HEK293 (cell line): ENCODE data around the gene NNT.

ENCODE experiments used
- ATF2 ChIP-seq: fragments of 450-650 bp; formaldehyde crosslinking; IDR thresholded peaks from 2 replicates; pipeline ENCODE4 v1.5.1; 2016; ENCODE audit warnings: missing biosample characterization, missing genetic modification characterization, low read depth
- CTCF ChIP-seq: fragments of 450-650 bp; formaldehyde crosslinking; IDR thresholded peaks from 2 replicates; pipeline ENCODE4 v1.5.1; 2016; ENCODE audit warnings: missing biosample characterization, missing genetic modification characterization
- MEIS1 ChIP-seq: sonication (generic); formaldehyde crosslinking; IDR thresholded peaks from 2 replicates; pipeline ENCODE4 v1.8.1; 2022; ENCODE audit warnings: missing genetic modification reagents, mild to moderate bottlenecking, borderline replicate concordance
- ZBTB21 ChIP-seq: fragments of 450-650 bp; formaldehyde crosslinking; IDR thresholded peaks from 2 replicates; pipeline ENCODE4 v1.5.1; 2017; ENCODE audit warnings: missing biosample characterization, missing genetic modification characterization
- ZFP41 ChIP-seq: fragments of 450-650 bp; formaldehyde crosslinking; IDR thresholded peaks from 2 replicates; pipeline ENCODE4 v1.5.1; 2016; ENCODE audit warnings: missing biosample characterization, missing genetic modification characterization, borderline replicate concordance
- ZNF10 ChIP-seq: fragments of 450-650 bp; formaldehyde crosslinking; IDR thresholded peaks from 2 replicates; pipeline ENCODE4 v1.5.1; 2017; ENCODE audit warnings: missing biosample characterization, missing genetic modification characterization
- ZNF274 ChIP-seq, 2 experiments: fragments of 200-500 bp in 1 of 2; fragments of 450-650 bp in 1 of 2; sonication (Bioruptor generic) in 1 of 2; formaldehyde crosslinking in 1 of 2; IDR thresholded peaks; 2 replicates each; pipeline versions ENCODE4 v1.5.1 to v1.6.1; 2014 to 2016; ENCODE audit warnings: borderline replicate concordance in 1 of 2, inconsistent platforms in 1 of 2, low read length in 1 of 2, missing biosample characterization in 1 of 2, missing genetic modification characterization in 1 of 2
- ZNF704 ChIP-seq: fragments of 450-650 bp; formaldehyde crosslinking; IDR thresholded peaks from 2 replicates; pipeline ENCODE4 v1.5.1; 2016; ENCODE audit warnings: missing biosample characterization, missing genetic modification characterization
- ZNF830 ChIP-seq: fragments of 450-650 bp; IDR thresholded peaks from 2 replicates; pipeline ENCODE4 v1.5.0; 2018; ENCODE audit warnings: missing biosample characterization, missing genetic modification characterization, low read depth, mild to moderate bottlenecking, moderate library complexity

- TF ChIP-seq CTCF (tag by site-specific recombination) (no peak), ZFP41 (tag by site-specific recombination) (no peak), ZNF704 (no peak), ATF2 (tag by site-specific recombination) (no peak), MEIS1 (CRISPR knock-in tag) (no peak), ZNF830 (no peak), ZNF10 (tag by site-specific recombination) (no peak), ZNF274 (IDR thresholded peaks at IDR 0.05; ENCODE audit: low read length) (no peak), ZNF274 (tag by site-specific recombination; IDR thresholded peaks at IDR 0.05; ENCODE audit: borderline replicate concordance) (no peak), ZBTB21 (tag by site-specific recombination) (no peak)
Observed at GRCh38 chr5:43634621-43635020, 31.6 kb downstream of the NNT start.
